Stimulated activated CD4-positive, alpha-beta T cell treated with anti-CD3 and anti-CD28 coated beads, TNF-alpha, amount 100 ng/mL, for 1 hour (primary cell): Measurements from ENCODE around the gene DRC1.

Experiments
- DNase-seq, 3 donors: peaks; one replicate each; pipeline ENCODE4 v3.0.0-alpha.2; 2020; ENCODE audit warnings: low read depth in 3 of 3, low spot score in 1 of 3

The DRC1 gene

DNA sequence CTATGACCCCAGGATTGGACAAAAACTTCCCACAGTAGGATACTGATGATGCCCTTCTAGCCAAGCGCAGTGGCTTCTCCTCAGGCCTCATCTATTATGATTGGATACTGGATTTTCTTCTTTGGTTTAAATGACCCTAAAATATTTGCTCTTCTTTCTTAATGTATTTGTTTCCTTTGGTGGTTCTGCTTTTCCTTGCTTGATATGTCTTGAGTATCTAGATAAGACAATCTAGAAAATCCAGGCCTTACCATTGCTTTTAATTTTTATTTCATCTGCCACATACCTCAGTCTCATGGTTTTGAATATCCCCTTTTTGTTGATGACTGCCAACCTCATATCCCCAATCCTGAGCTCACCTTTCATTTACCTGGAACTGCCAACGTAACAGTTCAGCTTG, 40.6 kb downstream of the DRC1 start:
- no peak for DNase-seq

GRCh38 chr2:26442707-26443106, 41.0 kb downstream of the DRC1 start:
- DNase-seq, result no peak

DNA sequence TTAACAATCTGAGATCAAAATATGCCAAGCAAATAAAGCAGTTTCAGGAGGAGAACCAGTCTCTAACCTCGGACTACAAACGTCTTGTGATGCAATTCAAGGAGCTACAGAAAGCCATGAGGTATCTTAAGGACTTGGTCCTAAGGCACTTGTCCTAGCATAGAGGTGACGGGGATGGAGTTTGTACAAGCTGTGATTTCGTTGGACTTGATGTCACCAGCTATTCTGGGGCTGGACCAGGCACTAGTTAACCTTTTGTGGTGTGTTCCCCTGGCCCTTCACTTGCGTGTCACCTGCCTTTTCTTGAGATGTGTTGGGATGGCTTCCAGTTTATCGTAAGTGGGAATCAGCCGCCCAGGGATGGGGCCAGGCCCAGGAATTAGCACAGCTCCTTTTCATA, 42.5 kb downstream of the DRC1 start:
- no peak for DNase-seq

DNA sequence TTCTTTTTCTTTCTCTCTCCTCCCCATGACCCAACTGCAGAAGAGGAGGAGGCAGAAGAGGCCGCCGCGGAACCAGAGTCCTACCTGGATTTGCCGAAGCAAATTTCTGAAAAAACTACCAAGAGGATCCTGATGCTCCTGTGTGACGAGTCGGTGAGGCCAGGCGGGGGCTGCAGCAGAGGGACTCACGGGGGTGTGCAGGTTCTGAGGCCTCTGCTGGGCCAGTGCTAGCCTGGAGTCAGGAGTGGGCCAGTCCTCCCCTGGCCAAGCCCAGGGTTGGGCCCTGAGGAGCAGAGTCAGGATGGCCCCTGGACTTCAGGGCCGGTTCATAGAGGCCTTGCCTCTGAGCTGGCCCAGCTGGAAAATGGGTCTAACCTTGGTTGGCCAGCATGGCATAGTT, 46.9 kb downstream of the DRC1 start:
- no peak for DNase-seq

GRCh38 chr2:26449278-26450030, 47.7 kb downstream of the DRC1 start:
- DNase-seq, result no peak

DNA sequence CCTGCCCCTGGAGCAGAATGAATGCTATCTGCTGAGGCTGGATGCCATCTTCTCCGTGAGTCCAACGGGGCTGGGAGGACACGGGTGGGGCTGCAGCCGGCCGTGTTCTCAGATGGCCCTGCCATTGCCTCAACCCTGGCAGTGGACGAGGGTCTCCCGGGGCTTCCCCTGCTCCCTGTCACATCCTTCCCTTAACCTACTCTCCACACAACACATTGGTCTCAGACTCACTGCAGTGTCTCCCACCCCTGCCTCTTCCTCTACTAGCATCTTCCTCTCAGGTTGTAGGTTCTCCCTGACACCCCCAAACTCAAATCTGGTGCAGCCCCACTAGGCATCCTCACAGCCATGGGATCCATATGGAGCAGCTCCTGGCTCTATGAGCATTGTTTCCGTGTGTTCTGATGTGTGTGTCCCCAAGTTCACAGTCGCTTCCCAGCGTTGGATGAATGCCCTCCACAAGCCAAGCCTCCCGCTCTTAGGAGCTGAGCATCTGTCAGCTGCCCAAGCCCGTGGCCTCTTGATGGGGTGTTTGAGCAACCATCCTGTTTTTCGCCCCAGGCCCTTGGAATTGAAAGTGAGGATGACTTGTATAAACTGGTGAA, 48.4 kb downstream of the DRC1 start:
- no peak for DNase-seq

DNA sequence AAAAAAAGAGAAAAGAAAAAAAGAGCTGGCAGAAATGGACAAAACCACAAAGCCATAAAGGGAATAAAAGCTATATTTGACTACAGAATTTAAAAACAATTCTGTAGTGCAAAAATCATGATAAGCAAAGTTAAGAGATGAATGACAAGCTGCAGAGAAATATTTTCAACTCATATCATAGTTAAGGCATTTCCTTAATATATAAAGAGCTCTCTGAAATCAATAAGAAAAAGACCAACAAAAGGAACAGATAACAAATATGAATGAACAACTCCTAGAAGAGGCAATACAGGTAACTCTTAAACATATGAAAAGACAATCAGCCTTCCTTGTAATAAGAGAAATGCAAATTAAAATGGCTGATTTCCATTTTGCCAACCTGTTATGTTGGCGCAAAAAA, 50.0 kb downstream of the DRC1 start:
- no peak for DNase-seq

GRCh38 chr2:26453421-26454329, 52.0 kb downstream of the DRC1 start:
- DNase-seq, result no peak

DNA sequence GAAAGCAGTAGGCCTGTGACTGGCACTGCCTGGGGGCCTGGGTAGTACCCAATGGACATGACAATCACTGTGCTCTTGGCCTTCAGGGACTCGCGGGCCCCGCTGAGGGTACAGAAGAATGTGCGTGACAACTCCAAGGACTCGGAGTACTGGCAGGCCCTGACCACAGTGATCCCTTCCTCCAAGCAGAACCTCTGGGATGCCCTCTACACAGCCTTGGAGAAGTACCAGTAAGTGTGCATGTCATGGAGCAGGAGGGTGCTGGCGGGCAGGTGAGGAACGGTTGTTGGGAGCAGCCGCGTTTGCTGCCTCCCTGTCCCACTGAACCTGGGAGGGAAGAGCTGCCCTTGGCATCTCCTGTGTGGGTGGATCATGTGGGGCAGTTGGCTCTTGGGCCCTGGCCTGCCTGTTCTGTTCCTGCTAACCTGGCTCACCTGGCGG, 52.9 kb downstream of the DRC1 start:
- no peak for DNase-seq

DNA sequence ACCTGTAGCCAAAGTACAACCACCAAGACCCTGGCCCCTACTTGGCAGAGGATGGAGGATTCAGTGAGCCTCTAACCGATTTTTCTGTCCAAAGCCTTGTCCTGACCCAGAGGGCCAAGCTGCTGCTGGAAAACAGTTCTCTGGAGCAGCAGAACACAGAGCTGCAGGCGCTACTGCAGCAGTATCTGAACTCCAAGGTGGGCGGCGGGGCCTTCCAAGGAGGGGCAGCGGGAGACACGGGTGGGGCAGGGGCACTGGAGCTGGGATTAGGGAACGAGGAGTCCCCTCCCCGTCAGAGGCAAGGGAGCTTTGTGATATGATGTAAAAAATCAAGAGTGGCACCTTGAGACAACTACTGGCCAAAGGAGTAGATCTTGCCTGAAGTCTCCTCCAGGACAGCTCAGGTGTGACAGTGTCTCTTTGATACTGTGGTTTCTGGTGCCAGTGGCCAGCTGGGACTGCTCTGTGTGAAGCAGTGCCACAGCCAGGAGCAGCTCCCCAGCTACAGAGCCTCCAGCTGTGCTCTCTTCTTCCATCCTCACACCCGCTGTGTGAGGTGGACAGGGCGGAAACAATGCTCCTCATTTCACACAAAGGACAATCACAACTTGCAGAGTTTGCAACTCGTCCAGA, 53.4 kb downstream of the DRC1 start:
- no peak for DNase-seq

- no peak for DNase-seq
These were observed 54.1 kb downstream of the DRC1 start for GRCh38 chr2:26455670-26456439.

- DNase-seq, result no peak
These were observed 54.9 kb downstream of the DRC1 start for GRCh38 chr2:26456440-26457250.

DNA sequence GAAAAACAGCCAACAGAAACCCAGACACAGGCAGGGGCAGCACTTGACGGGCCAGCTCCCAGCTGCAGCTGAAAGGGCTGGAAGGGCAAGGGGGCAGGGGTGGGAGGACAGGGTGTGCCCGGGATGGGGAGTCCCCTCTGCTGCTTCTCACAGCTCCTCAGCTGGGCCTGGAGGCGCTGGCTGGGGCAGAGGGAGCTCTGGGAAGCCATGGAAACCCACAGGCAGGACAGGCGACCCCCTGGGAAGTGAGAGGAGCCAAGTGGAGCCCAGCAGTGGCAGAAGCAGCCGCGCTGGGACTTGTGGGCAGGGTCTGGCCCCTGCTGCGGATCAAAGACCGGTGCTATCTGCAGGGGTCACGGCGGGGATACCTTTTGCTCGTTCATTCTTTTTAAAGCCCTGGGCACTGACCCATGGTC, 55.5 kb downstream of the DRC1 start:
- DNase-seq, result no peak

GRCh38 chr2:26457695-26458364, 56.1 kb downstream of the DRC1 start:
- no peak for DNase-seq

GRCh38 chr2:26458365-26459042, 56.8 kb downstream of the DRC1 start:
- DNase-seq, result no peak

- DNase-seq, result no peak
These were observed 58.4 kb downstream of the DRC1 start for GRCh38 chr2:26459991-26460612.

- DNase-seq, result no peak
These were observed 58.9 kb downstream of the DRC1 start for GRCh38 chr2:26460613-26461031.

DNA sequence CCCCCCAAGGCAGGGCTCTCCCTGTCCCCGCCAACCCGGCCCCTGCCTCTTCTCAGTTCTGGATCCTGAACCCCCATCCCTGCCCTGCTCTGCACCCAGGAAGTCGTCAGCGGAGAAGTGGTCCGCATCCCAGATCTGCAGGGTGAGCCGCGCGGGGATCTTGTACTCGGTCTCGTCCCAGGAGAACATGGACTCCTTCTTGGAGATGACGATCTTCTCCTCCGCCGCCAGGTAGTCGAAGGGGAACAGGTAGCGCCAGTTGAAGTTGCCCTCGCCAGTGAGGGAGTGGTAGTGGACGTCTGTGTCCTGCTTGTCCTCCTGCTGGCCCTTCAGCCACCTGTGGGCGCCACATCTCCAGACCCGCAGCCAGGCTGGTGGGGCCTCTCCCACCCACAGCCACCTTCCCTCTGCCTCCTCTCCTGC, 59.9 kb downstream of the DRC1 start:
- DNase-seq, result no peak
